Vagina (tissue), 2 donors: Measurements from ENCODE around the gene ATP5F1C.

Experiments used
- POLR2A ChIP-seq, 2 donors: fragments of 450-650 bp; IDR thresholded peaks; one replicate each; pipeline ENCODE4 v1.6.1; 2017; ENCODE audit warnings: antibody characterized with exemption in 2 of 2, mild to moderate bottlenecking in 2 of 2, moderate library complexity in 2 of 2
- POLR2AphosphoS5 ChIP-seq, 2 donors: sonication (generic); formaldehyde crosslinking; IDR thresholded peaks; one replicate each; pipeline ENCODE4 v1.9.0; 2017; ENCODE audit warnings: antibody characterized with exemption in 2 of 2, mild to moderate bottlenecking in 2 of 2, low read depth in 1 of 2; ENCODE audit not compliant: insufficient read depth in 1 of 2
- TF ChIP-seq, protein P1 (sequence below), 3 experiments: fragments of 450-650 bp in 2 of 3; fragments of 200-600 bp in 1 of 3; sonication (generic) in 1 of 3; IDR thresholded peaks; one replicate each; pipeline ENCODE4 v1.5.1; 2017 to 2019; ENCODE audit warnings: antibody characterized with exemption in 3 of 3, mild to moderate bottlenecking in 2 of 3, moderate library complexity in 2 of 3

DNA sequence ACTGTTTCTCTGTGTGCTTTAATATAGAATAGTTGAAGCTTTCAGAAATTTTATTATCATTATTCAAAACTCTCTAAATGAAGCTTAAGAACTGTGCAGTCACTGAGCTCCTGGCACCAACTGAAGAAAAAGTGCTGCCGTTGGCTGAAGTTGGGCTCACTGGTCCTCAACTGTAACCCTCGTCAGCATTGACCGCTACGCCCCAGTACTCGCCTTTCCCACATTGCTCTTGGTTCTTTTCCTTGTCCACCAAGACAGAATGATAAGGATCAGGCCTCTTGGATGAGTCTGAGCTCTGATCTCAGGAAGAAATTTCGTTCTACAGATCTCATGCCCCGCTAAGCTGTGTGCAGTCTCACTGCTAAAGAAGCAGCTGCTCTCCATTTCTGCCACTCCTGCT lies 22.5 kb downstream of the ATP5F1C start:
- TF ChIP-seq, protein P1, sequence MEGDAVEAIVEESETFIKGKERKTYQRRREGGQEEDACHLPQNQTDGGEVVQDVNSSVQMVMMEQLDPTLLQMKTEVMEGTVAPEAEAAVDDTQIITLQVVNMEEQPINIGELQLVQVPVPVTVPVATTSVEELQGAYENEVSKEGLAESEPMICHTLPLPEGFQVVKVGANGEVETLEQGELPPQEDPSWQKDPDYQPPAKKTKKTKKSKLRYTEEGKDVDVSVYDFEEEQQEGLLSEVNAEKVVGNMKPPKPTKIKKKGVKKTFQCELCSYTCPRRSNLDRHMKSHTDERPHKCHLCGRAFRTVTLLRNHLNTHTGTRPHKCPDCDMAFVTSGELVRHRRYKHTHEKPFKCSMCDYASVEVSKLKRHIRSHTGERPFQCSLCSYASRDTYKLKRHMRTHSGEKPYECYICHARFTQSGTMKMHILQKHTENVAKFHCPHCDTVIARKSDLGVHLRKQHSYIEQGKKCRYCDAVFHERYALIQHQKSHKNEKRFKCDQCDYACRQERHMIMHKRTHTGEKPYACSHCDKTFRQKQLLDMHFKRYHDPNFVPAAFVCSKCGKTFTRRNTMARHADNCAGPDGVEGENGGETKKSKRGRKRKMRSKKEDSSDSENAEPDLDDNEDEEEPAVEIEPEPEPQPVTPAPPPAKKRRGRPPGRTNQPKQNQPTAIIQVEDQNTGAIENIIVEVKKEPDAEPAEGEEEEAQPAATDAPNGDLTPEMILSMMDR (IDR thresholded peaks at IDR 0.05): no peak
- TF ChIP-seq POLR2A (IDR thresholded peaks at IDR 0.05) (no peak), POLR2AphosphoS5 (IDR thresholded peaks at IDR 0.05; ENCODE audit: insufficient read depth in 1 of 2, low read depth in 1 of 2) (no peak)
